GM18907 (cell line): ENCODE data around the gene LOC101059915.
"Not testable (repeated sequence)": the region's sequence is repeated elsewhere in the genome, so short reads cannot be mapped to it uniquely, and the experiment has no call there.

Source experiments
- ATAC-seq: cut with Tn5 transposase; IDR thresholded peaks from one replicate; pipeline ENCODE4 v1.9.1; 2021; ENCODE audit warnings: mild to moderate bottlenecking, moderate library complexity; ENCODE audit not compliant: unreplicated experiment

Gene LOC101059915

DNA sequence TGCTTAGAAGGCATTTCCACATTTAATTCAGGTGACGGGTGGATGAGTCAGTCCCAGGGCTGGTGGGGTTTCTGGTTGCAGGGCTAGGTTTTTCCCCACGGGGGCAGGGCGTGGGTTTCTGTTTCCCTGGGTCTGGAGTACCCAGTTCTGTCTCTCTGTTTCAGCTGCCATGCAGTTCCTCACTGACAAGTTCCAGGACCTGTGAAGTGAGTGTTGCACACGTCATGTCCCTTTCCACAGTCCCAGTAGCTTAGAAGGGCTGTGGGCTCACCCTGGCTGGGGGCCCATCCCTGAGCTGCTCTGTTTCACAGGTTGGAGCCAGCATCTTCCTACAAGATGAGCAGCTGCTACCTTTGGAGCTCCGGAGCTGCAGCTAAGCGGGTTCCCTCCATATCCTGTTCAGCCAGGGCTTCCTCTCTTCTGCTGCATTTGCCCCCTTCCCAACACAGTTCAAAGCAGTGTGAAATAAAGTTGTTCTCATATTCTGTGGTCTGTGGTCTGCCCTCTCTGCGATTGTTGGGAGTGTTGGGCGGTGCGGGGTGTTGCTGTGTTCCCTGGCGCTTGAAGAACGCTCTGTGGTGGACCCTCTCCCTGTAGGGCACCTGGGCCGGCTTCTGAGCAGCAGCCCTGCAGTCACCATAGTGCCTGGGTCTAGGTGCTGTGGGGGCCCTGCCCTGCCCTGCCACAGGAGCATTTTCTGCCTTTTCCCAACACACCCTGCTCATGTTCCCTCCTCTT is 3.9 kb downstream of the LOC101059915 start:
- no peak for ATAC-seq

- ATAC-seq, result no peak
These were observed 4.6 kb downstream of the LOC101059915 start for GRCh38 chrX:71671938-71672337.

GRCh38 chrX:71675636-71676035 is 8.3 kb downstream of the LOC101059915 start:
- ATAC-seq, result not testable (repeated sequence)

DNA sequence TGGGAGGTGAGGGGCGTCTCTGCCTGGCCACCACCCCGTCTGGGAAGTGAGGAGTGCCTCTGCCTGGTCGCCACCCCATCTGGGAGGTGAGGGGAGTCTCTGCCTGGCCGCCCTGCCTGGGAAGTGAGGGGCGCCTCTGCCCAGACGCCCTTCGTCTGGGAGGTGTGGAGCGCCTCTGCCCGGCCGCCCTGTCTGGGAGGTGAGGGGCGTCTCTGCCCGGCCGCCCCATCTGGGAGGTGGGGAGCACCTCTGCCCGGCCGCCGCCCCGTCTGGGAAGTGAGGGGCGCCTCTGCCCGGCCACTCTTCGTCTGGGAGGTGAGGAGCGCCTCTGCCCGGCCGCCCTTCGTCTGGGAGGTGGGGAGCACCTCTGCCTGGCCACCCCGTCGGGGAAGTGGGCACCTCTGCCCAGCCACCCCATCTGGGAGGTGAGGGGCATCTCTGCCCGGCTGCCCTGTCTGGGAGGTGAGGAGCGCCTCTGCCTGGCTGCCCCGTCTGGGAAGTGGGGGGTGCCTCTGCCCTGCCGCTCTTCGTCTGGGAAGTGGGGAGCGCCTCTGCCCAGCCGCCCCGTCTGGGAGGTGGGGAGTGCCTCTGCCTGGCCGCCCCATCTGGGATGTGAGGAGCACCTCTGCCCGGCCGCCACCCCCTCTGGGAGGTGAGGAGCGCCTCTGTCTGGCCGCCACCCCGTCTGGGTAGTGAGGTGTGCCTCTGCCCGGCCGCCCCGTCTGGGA is 8.9 kb downstream of the LOC101059915 start:
- ATAC-seq, result not testable (repeated sequence)

DNA sequence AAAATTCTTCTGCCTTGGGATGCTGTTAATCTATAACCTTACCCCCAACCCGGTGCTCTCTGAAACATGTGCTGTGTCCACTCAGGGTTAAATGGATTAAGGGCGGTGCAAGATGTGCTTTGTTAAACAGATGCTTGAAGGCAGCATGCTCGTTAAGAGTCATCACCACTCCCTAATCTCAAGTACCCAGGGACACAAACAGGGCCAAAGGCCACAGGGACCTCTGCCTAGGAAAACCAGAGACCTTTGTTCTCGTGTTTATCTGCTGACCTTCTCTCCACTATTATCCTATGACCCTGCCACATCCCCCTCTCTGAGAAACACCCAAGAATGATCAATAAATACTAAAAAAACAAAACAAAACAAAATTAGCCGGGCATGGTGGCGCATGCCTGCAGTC is 9.8 kb downstream of the LOC101059915 start:
- not testable (repeated sequence) for ATAC-seq

GRCh38 chrX:71679575-71680207 is 12.3 kb downstream of the LOC101059915 start:
- no peak for ATAC-seq

DNA sequence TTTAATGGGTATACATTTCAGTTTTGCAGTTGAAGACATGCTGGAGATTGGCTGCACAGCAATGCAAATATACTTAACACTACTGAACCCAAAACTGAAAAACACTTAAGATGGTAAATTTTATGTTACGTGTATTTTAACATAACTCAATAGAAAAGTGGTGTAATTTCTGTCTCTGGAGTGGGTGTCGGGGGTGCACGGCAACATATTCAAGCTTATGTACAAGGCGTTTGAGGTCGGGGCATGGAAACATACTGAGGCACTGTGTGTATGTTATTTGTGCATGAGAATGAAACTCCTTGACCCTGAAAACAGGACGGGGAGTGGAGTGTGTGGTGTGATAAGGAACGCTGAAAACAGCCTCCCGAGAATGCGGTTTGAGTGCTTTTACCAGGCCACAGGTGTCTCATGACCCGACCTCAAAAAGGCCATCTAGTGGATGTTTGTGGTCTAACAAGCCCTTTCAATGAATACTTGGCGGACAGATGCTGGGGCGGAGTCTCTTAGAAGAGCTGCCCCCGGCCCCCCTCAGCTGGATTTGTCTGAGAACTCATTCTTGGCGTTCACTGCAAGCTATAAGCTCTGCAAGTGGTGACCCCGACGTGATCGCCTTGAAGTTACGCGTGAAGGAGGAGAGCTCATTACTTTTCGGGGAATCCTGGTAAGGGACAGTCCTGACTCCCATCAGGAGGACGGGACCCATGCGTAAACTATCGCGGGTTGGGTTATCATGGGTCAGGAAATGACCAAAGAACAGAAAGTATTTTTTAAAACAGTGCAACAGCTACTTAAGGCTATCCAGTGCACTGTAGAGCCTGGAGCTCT is 29.5 kb downstream of the LOC101059915 start:
- peak; percentile 77 for ATAC-seq

GRCh38 chrX:71697466-71698298 is 30.3 kb downstream of the LOC101059915 start:
- peak; percentile 57 for ATAC-seq

DNA sequence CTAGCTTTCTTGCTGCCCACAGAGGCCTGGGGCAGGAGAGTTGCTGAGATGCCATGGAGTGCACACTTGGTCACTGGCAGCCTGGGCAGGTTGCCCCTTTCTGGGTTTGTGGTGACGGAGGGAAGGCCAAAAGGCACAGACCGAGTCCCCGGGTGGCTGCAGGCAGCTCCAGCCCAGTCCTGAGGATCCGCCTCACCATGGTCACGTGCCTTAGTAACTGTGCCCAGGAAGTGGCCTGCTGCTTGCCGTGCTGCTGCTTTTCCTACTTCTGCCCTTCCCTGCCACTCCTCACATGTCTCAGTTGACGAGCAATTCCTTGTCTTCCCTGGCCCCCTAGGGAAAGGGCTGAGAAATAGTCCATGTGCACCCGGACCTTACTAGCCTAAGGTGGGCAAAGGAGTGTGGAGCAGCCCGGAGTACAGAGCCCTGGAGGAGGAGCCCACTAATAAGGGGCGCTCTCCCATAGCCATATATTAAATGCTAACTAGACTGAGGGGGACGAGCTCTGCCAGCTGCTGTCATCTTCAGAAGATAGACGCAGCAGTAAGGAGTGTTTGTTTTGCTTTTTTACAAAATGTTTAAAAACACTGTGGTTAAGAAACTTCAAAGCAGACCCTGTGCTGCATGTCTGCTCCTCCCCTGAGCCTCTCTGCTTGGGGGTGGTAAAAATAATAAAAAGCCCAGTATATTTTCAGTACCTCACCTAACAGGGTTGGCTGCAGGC is 31.1 kb downstream of the LOC101059915 start:
- not testable (repeated sequence) for ATAC-seq

DNA sequence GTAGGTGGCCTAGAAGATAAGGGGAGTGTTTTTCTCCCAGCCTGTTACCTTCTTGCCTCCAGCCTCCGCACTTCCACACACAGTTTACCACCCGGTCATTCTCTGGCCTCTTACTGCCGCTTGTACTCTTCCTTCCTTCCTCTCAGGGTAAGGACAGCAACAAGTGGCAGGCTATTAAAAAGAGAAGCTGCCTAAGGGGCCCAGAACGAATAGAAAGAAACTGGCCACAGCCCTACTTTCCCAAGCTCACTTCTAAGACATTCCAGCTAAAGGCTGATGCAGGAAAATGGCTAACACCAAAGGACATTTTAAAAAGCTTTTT is 31.6 kb downstream of the LOC101059915 start:
- ATAC-seq, result not testable (repeated sequence)

- peak; percentile 71 for ATAC-seq
These were observed 35.5 kb downstream of the LOC101059915 start for GRCh38 chrX:71702853-71703252.

GRCh38 chrX:71714064-71714463 is 46.7 kb downstream of the LOC101059915 start:
- not testable (repeated sequence) for ATAC-seq

DNA sequence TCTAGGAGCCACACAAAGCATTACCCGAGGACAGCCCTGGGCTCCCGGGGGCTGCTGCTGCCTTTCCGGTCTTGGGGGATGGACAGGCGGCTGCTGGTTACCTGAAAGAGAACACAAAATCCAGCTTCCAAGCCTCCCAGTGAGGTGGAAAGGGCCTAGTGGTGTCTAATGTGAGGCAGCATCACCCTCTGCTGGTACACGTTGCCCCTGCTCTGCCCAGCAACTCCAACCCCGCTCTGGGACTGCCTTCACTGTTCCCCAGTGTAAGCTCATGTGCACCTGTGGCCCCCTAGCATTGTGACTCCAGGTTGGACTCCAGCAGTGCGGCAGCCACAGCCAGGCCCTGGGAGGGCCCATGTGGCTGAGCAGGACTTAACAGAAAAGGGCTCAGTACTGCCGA is 48.2 kb downstream of the LOC101059915 start:
- not testable (repeated sequence) for ATAC-seq

DNA sequence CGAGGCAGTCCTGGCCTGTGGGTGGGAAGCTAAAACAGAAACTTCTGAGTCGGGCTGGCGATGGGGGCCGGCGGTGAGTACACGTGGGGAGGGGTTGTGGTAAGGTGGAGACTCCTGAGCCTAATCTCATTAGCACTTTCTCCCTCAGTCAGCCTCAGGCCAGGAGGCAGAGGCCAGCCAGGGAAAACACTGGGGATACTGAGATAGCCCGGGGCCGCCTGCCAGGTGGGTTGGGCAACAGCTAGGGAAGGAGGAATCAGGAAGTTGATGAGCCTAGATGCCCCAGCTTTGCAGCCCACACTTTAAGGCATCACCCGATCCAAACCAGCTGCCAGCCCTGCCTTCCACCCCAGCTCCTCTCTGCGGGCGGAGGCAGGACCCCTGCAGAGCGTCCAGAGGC is 49.0 kb downstream of the LOC101059915 start:
- not testable (repeated sequence) for ATAC-seq

DNA sequence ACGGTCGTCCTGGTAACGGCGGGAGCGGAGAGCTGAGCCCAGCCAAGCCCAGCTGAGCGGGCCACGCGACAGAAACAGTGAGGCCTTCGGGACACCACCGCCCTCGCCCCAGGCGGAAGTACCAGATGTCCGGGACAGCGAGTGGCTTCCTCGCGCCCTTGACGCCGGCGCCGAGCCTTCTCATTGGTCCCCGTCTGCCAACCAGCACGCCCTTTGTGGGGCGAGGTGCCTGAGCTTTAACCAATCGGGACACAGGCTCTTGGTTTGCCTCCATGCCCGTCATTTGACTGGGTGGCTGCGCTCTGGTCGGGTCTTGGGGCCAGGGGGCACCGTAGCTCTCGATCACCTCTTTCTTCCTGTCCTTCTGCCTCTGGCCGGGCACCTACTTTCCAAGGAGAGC is 50.8 kb downstream of the LOC101059915 start, which contains the start of gene CXorf49:
CXorf49 (minus strand) TSS at position 101 of the 400 bp plus-strand sequence. CDS start 134 bp downstream, outside the sequence.
- ATAC-seq, result not testable (repeated sequence)

GRCh38 chrX:71719195-71719594 is 51.8 kb downstream of the LOC101059915 start:
- not testable (repeated sequence) for ATAC-seq

GRCh38 chrX:71720289-71720886 is 53.0 kb downstream of the LOC101059915 start:
- ATAC-seq, result not testable (repeated sequence)
